Urinary bladder (tissue), 4 donors: Measurements from ENCODE around the gene USP20. TPM values are rescaled to one million over a fixed set of nuclear protein-coding genes. Genes with fewer than 3 reads are reported as not detected.
A peak's percentile ranks its signal among the peaks of the same experiment; 100 is the strongest.

Source experiments
- DNase-seq: peaks from one replicate; pipeline ENCODE4 v3.0.0-alpha.2; 2015; ENCODE audit errors: extremely low spot score
- H3K27ac ChIP-seq: one replicate; pipeline ENCODE4 v1.5.1; 2013; ENCODE audit warnings: low read depth, mild to moderate bottlenecking, moderate library complexity
- H3K36me3 ChIP-seq: one replicate; pipeline ENCODE4 v1.6.1; 2013; ENCODE audit warnings: mild to moderate bottlenecking, moderate library complexity; ENCODE audit not compliant: insufficient read depth
- H3K4me1 ChIP-seq: one replicate; pipeline ENCODE4 v1.6.1; 2013; ENCODE audit warnings: mild to moderate bottlenecking, moderate library complexity; ENCODE audit not compliant: insufficient read depth
- H3K4me3 ChIP-seq: one replicate; pipeline ENCODE4 v1.5.1; 2013; ENCODE audit warnings: low read depth, low read length
- WGBS: extraction: QIAGEN DNeasy Blood & Tissue Kit; methylation state at CpG from one replicate; pipeline ENCODE4 v1.1.7; 2013; 5-methylcytosine and 5-hydroxymethylcytosine counted together
- polyA plus RNA-seq: library from polyadenylated mRNA; stranded (reverse); fragments of 200-250 nt; gene quantifications from one replicate; pipeline ENCODE4 v1.2.3, GENCODE V29; 2013
- total RNA-seq: library from RNA; depleted of rRNA; stranded (reverse); fragments of >200 nt; gene quantifications from one replicate; pipeline ENCODE4 v1.2.3, GENCODE V29; 2014
- donor health status: healthy with polysubstance abuse.
- donor health status: healthy.

USP20 gene
- total and polyA plus RNA-seq, 2 donors = 7.7 to 38.7 TPM

GRCh38 chr9:129834489-129835127 is 650 bp upstream of the USP20 start:
- H3K4me1 ChIP-seq = no peaks in the 10 kb centered on the region
- peak overlapping the region; percentile 66 for H3K27ac ChIP-seq
- 2% methylated on average over 32 of the region's 32 CpGs for WGBS
- peak overlapping the region; percentile 77 for H3K4me3 ChIP-seq
- H3K36me3 ChIP-seq = no peaks in the 10 kb centered on the region
- no peak for DNase-seq

- no peaks in the 10 kb centered on the region for H3K36me3 ChIP-seq
- H3K4me1 ChIP-seq = no peaks in the 10 kb centered on the region
- no peak for DNase-seq
- H3K4me3 ChIP-seq = peak overlapping the region; percentile 91
- 1% methylated on average over 19 of the region's 19 CpGs for WGBS
- H3K27ac ChIP-seq = no peak overlapping the region
Measured at GRCh38 chr9:129835860-129836223, 584 bp downstream of the USP20 start.

GRCh38 chr9:129836311-129837007 is 1.2 kb downstream of the USP20 start:
- Histone ChIP-seq H3K36me3 (no peaks in the 10 kb centered on the region), H3K4me1 (no peaks in the 10 kb centered on the region), H3K4me3 (peak overlapping the region; percentile 91), H3K27ac (no peak overlapping the region)
- no peak for DNase-seq
- 26% methylated on average over 16 of the region's 16 CpGs for WGBS

DNA sequence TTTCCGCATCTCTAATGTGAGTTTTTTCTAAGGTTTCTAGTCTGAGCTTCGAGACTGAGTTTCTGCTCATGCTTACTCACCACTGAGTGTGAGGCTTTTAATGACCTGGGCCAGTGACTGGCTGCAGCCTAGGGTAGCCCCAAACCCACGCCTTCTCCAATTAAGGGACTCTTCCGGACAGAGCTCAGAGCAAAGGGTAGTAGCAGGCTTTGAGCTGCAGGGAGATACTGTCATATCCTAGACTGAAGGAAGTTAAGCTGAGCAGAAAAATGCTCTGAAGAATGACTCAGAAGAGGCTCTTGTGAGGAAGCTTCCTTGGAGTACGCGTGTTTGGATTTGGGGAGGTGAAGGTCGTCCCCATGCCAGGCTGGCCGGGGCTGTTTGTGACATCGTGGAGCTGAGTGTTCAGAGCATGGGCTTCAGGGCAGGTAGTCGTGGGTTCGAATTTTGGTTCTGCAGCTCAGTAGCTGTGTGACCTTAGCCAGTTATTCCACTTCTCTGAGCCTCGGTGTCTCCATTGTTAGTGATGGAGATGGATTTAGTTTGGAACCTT is 3.5 kb downstream of the USP20 start:
- no peak for DNase-seq
- H3K4me1 ChIP-seq = no peaks in the 10 kb centered on the region
- no peaks in the 10 kb centered on the region for H3K36me3 ChIP-seq
- H3K4me3 ChIP-seq = no peak overlapping the region
- no peak overlapping the region for H3K27ac ChIP-seq
- WGBS = 79% methylated on average over 12 of the region's 12 CpGs

DNA sequence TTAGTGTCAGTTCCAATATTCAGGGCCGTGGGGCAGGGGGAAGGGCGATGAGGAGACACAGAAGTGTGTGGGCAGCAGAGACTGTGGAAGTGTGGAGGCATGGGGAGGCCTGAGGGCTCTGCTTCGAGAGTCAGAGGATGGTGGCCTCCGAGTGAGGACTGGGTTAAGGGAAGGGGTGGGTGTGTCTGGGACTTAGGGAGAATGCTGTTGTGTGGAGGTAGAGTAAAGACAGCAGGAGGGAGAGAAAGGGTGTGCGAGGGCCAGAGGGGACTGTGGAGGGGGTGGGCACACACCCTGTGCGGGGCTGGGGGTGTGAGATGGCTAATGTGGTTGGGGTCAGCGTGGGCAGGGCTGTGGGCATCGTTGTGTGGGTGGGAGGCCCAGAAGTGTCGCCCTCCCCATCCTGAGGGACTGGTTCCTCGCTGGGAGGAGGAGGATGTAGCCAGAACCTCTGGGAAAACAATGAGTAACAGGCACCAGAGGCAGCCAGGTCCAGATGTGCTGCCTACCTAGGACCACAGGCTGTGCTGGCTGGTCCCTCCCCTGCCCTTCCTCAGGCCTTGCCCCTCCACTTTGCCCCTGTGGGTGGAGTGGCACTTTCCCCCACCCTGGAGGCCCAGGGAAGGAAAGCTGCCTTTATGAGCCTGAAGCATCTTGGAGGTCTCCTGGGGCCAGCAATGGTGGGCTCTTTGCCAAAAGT is 4.2 kb downstream of the USP20 start:
- WGBS = 76% methylated on average over 10 of the region's 10 CpGs
- no peaks in the 10 kb centered on the region for H3K4me1 ChIP-seq
- H3K36me3 ChIP-seq = no peaks in the 10 kb centered on the region
- no peak for DNase-seq
- H3K4me3 ChIP-seq = no peak overlapping the region
- H3K27ac ChIP-seq = no peak overlapping the region

- H3K36me3 ChIP-seq = no peaks in the 10 kb centered on the region
- no peaks in the 10 kb centered on the region for H3K4me1 ChIP-seq
- H3K4me3 ChIP-seq = no peak overlapping the region
- no peak for DNase-seq
- 82% methylated on average over 8 of the region's 8 CpGs for WGBS
- no peak overlapping the region for H3K27ac ChIP-seq
Measured at GRCh38 chr9:129840034-129840433, 4.8 kb downstream of the USP20 start.

GRCh38 chr9:129841071-129841470 is 5.8 kb downstream of the USP20 start:
- H3K4me3 ChIP-seq = no peak overlapping the region
- no peaks in the 10 kb centered on the region for H3K4me1 ChIP-seq
- DNase-seq = no peak
- no peaks in the 10 kb centered on the region for H3K36me3 ChIP-seq
- WGBS = 40% methylated on average over 4 of the region's 4 CpGs
- no peak overlapping the region for H3K27ac ChIP-seq

DNA sequence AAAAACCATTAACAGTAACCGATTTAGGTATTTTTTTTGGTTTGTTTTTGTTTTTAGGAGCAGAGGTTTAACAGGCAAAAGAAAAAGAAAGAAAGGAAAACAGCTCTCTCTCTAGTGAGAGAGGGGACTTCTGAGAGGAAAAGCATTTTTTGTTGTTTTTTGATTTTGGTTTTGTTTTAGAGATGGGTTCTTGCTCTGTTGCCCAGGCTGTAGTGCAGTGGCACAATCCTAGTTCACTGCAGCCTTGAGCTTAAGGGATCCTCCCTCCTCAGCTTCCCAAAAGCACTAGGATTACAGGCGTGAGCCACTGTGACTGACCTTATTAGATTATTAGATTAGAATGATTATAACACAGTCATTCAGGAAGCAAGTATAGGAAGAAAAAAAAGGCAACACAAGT is 10.1 kb downstream of the USP20 start:
- Histone ChIP-seq H3K27ac (no peak overlapping the region), H3K4me3 (no peak overlapping the region), H3K36me3 (no peaks in the 10 kb centered on the region), H3K4me1 (no peaks in the 10 kb centered on the region)
- DNase-seq = no peak
- 56% methylated on average over 2 of the region's 2 CpGs for WGBS

- no peak for DNase-seq
- no peak overlapping the region for H3K4me3 ChIP-seq
- no peaks in the 10 kb centered on the region for H3K4me1 ChIP-seq
- no peaks in the 10 kb centered on the region for H3K36me3 ChIP-seq
- no peak overlapping the region for H3K27ac ChIP-seq
- WGBS = 75% methylated on average over 4 of the region's 4 CpGs
Measured at GRCh38 chr9:129848712-129849441, 13.6 kb downstream of the USP20 start.

- H3K36me3 ChIP-seq = no peaks in the 10 kb centered on the region
- 82% methylated on average over 6 of the region's 6 CpGs for WGBS
- no peaks in the 10 kb centered on the region for H3K4me1 ChIP-seq
- no peak overlapping the region for H3K4me3 ChIP-seq
- H3K27ac ChIP-seq = no peak overlapping the region
- DNase-seq = no peak
Measured at GRCh38 chr9:129849901-129850300, 14.6 kb downstream of the USP20 start.

DNA sequence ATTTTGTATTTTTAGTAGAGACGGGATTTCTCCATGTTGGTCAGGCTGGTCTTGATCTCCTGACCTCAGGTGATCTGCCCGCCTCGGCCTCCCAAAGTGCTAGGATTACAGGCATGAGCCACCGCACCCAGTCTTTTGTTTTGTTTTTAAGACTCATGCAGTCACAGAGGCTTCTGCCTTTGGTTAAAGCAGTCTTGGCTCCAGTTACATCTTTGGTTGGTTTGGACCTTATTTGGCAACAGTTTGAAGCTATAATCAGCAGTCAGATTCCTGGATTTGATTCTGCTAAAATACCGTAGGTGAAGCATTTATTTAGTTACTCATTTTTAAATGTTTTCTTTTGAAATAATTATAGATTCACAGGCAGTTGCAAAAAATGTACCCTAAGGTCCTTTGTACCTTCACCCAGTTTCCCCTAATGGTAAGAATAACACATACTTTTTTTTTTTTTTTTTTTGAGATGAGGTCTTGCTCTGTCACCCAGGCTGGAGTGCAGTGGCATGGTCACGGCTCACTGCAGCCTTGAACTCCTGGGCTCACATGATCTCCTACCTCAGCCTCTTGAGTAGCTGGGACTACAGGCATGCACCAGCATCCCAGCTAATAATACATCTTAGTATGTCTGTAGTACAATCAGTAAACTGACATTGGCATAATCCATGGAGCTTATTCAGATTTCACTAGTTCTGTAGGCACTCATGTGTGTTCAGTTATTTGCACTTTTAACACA is 15.7 kb downstream of the USP20 start:
- Histone ChIP-seq H3K4me1 (no peaks in the 10 kb centered on the region), H3K4me3 (no peak overlapping the region), H3K36me3 (no peaks in the 10 kb centered on the region), H3K27ac (no peak overlapping the region)
- WGBS = 58% methylated on average over 6 of the region's 6 CpGs
- DNase-seq = no peak

DNA sequence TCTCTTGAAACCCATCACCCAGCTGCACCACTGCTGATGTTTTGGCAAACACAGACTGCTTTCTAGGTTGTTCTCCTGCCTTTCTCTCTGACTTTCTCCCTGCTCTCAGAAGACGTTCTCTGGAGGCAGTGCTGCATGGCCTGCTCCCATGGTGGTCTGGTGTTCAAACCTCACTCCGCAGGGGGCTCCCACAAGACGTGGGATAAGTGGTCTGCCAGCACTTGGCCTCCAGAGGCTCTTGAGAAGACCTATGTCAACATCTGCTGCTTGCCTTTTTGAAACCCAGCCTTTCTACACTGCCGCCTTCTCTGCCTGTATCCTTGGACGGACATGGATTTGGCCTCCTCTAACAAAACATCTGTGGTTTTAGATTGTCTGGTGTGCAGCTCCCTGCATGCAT is 16.6 kb downstream of the USP20 start:
- Histone ChIP-seq H3K36me3 (no peaks in the 10 kb centered on the region), H3K27ac (no peak overlapping the region), H3K4me1 (no peaks in the 10 kb centered on the region), H3K4me3 (no peak overlapping the region)
- WGBS = 52% methylated on average over 5 of the region's 5 CpGs
- no peak for DNase-seq

- no peaks in the 10 kb centered on the region for H3K4me1 ChIP-seq
- H3K36me3 ChIP-seq = no peaks in the 10 kb centered on the region
- WGBS = 78% methylated on average over 5 of the region's 5 CpGs
- H3K27ac ChIP-seq = no peak overlapping the region
- H3K4me3 ChIP-seq = no peak overlapping the region
- DNase-seq = peak; percentile 51
Measured at GRCh38 chr9:129852579-129852978, 17.3 kb downstream of the USP20 start.
